ENCODE results near the gene WDR86.
A peak's percentile ranks its signal among the peaks of the same experiment; 100 is the strongest.

The WDR86 gene

DNA sequence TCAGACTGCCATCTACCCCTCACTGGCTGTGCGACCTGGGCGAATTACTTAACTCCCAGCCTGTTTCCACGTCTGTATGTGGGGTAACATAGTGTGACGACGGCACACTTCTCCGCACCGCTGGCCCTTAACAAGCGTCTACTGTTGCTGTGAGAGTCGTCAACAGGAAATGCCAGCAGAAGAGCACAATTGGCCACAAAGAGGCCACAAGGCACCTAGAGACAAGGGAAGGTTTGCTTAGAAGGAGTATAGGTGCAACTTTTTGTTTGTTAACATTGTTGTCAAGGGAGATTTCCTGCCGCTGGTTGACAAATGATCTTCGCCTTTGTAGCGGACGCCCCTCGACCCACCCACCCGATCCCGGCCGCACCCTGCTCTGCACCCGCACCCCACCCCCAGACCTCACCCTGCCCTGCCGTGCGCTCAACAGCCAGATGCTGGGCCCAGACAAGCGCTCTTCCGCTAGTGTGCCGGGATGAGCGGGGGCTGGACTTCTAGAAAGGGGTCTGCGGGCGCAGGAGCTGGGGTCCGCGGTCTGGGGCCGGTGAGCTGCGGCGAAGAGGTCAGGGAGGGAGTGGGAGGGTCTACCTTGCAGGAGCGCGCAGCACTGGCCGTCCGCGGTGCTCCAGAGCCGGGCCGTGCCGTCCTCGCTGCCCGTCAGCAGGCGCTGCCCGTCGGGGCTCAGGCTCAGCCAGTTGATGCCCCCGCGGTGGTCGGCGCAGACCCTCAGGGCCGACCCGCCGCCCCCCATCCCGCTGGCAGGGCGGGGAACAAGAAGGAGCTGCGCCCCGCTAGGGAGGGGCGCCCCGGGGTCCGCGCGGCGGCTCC is 785 bp downstream of the WDR86 start:
- Mint-ChIP-seq H3K9me3 (ENCODE audit: low read depth) (no peaks in the 10 kb centered on the region), H3K4me3 (peak overlapping the region; percentile 90), H3K4me1 (ENCODE audit: low read depth) (peaks cover 28% of the 10 kb centered on the region), H3K27me3 (peaks cover 11% of the 10 kb centered on the region), H3K36me3 (no peaks in the 10 kb centered on the region), H3K27ac (no peak overlapping the region)

- no peak overlapping the region for H3K27ac Mint-ChIP-seq
- peaks cover 11% of the 10 kb centered on the region for H3K27me3 Mint-ChIP-seq
- no peaks in the 10 kb centered on the region for H3K9me3 Mint-ChIP-seq (ENCODE audit: low read depth)
- peaks cover 23% of the 10 kb centered on the region for H3K4me1 Mint-ChIP-seq (ENCODE audit: low read depth)
- no peaks in the 10 kb centered on the region for H3K36me3 Mint-ChIP-seq
- H3K4me3 Mint-ChIP-seq = peak overlapping the region; percentile 90
Observed at GRCh38 chr7:151408498-151408838, 1.4 kb downstream of the WDR86 start.

- no peaks in the 10 kb centered on the region for H3K36me3 Mint-ChIP-seq
- no peaks in the 10 kb centered on the region for H3K9me3 Mint-ChIP-seq (ENCODE audit: low read depth)
- peaks cover 15% of the 10 kb centered on the region for H3K4me1 Mint-ChIP-seq (ENCODE audit: low read depth)
- H3K27ac Mint-ChIP-seq = no peak overlapping the region
- H3K4me3 Mint-ChIP-seq = no peak overlapping the region
- H3K27me3 Mint-ChIP-seq = peaks cover 11% of the 10 kb centered on the region
Observed at GRCh38 chr7:151406886-151407583, 2.8 kb downstream of the WDR86 start.

DNA sequence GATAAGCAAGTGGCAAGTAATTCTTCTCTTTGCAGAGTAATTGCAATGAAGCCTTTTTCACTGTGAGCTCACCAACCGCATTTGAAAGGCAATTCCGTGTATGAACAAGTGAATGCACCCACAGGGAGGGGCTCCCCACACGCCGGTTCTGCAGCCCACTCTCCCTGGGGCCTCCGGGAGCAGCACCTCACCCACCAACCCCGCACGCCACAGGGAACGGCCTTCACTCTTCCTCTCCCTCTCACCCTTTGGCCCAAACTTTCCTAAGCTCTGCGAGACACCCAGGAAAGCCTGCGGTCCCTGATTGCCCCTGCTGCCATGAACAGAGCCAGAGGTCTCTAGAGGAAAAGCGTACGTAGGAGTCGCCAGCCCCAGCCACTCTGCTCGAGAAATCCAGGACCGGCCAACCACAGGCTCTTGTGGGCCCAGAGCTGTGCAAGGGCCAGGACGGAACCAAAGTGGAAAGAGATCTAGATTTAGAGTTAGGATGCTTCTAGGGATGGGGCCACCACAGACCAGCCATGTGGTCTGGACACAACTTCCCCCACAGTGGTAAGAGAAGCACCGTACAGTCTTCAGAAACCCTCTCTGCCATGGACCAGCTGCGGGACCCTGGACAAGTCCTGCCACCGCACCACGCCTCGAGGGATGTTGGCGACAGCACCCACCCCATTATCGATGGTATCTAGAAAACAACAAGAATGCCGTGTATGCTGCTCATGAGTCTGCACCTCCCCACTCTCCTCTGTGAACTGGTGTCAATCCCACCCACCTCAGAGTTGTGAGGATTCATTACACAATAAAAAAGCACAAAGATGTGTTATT is 3.6 kb downstream of the WDR86 start:
- H3K4me1 Mint-ChIP-seq (ENCODE audit: low read depth) = peaks cover 13% of the 10 kb centered on the region

DNA sequence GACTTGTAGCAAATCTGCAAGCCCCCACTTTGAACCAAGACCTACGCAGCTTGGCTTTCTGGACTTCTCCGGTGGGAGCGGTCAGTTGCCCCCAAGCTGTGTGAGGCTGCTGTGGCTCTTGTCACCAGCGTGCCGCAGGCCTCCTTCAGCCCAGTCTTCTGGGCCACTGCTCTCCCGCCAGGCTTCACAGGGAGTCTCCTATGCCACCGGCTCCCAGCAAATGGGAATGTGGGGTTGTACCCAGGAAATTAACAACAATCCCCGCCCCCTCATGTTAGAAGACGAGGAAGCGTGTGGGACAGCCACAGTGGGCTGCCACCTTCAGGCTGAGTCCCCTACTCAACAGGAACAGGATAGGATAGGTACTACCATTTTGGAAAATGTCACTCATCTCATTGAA is 4.2 kb downstream of the WDR86 start:
- Mint-ChIP-seq H3K4me3 (no peak overlapping the region), H3K4me1 (ENCODE audit: low read depth) (peaks cover 6% of the 10 kb centered on the region), H3K36me3 (no peaks in the 10 kb centered on the region), H3K27me3 (peaks cover 5% of the 10 kb centered on the region), H3K27ac (no peak overlapping the region), H3K9me3 (ENCODE audit: low read depth) (no peaks in the 10 kb centered on the region)

More for the DNA sequence above, 3.6 kb downstream of the WDR86 start:
- H3K27me3 Mint-ChIP-seq = peaks cover 10% of the 10 kb centered on the region
- no peak overlapping the region for H3K27ac Mint-ChIP-seq
- H3K36me3 Mint-ChIP-seq = no peaks in the 10 kb centered on the region
- no peaks in the 10 kb centered on the region for H3K9me3 Mint-ChIP-seq (ENCODE audit: low read depth)
- H3K4me3 Mint-ChIP-seq = no peak overlapping the region

GRCh38 chr7:151405056-151405455 is 4.8 kb downstream of the WDR86 start:
- peaks cover 5% of the 10 kb centered on the region for H3K27me3 Mint-ChIP-seq
- H3K27ac Mint-ChIP-seq = no peak overlapping the region
- H3K4me3 Mint-ChIP-seq = no peak overlapping the region
- peaks cover 6% of the 10 kb centered on the region for H3K4me1 Mint-ChIP-seq (ENCODE audit: low read depth)
- no peaks in the 10 kb centered on the region for H3K9me3 Mint-ChIP-seq (ENCODE audit: low read depth)
- no peaks in the 10 kb centered on the region for H3K36me3 Mint-ChIP-seq

DNA sequence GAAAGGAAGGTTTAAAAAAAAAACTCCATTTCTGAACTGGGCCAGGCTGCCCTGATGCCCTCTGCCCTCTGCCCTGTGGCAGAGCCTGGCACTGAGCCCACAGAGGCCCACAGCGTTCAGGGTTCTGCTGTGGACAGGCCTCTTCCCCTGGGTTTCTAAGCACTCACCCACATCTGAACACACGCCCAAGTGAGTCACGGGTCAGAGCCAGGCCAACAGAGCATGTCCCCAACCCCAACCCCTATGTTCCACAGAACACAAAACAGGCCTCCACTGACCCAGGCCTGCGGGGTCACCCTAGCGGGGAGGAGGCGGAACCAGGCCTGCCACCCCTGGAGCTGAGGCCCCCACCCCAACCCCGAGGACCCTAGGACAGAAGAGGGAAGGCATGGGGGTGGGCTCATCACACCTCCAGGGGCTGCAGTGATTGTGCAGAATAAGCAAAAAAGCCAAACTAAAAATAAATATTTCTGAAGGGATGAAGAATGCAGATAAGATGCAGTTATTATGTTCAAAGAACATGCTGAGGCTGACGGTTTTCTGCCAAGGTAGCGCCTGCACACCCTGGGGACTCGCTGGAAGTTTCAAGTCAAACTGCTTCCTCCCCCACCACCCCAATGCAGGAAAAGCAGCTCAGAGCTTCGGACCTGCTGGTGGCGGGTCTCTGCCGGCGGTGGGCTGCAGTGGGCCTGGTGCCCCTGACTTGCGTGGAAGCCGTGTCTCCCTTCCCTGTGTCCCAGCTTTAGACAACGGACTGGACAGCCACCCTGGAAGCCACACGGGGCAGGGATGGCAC is 5.4 kb downstream of the WDR86 start:
- H3K36me3 Mint-ChIP-seq = no peaks in the 10 kb centered on the region
- no peak overlapping the region for H3K27ac Mint-ChIP-seq
- H3K9me3 Mint-ChIP-seq (ENCODE audit: low read depth) = no peaks in the 10 kb centered on the region
- H3K4me3 Mint-ChIP-seq = no peak overlapping the region
- peaks cover 6% of the 10 kb centered on the region for H3K4me1 Mint-ChIP-seq (ENCODE audit: low read depth)
- peaks cover 5% of the 10 kb centered on the region for H3K27me3 Mint-ChIP-seq

GRCh38 chr7:151403764-151404163 is 6.1 kb downstream of the WDR86 start:
- no peaks in the 10 kb centered on the region for H3K36me3 Mint-ChIP-seq
- H3K27ac Mint-ChIP-seq = no peak overlapping the region
- no peaks in the 10 kb centered on the region for H3K9me3 Mint-ChIP-seq (ENCODE audit: low read depth)
- H3K4me3 Mint-ChIP-seq = no peak overlapping the region
- peaks cover 4% of the 10 kb centered on the region for H3K4me1 Mint-ChIP-seq (ENCODE audit: low read depth)
- H3K27me3 Mint-ChIP-seq = peaks cover 3% of the 10 kb centered on the region

DNA sequence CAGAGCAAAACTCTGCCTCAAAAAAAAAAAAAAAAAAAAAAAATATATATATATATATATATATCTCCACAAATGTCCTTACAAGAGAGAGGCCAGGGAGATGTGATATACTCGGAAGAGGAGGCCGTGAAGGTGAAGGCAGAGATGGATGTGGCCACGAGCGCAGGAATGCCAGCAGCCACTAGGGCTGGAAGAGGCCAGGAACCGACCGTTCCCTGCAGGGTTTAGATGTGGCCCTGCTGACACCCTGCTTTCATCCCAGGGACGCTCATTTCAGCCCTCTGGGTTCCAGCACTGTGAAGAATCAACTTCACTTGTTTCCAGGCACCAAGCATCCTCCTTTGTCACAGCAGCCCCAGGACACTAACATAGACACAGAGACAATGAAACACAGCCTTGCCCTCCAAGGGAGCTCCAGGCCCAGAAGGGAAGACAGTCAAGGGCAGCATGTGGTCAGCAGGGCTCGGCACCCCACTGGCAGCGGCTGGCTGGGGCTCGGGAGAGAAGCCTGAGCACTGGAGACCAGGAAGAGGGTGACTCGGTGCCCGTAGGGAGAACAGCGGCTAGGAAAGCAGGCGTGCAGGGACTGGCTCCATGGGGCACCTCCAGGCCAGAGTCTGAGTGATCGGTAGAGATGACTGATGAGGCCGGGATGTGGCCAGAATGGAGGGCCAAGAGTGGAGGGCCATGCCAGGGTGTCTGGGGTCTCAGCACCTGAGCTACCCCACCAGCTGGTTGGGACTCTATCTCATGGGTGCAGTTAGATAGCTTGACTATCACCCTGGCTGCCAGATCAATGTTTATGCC is 7.6 kb downstream of the WDR86 start:
- Mint-ChIP-seq H3K4me1 (ENCODE audit: low read depth) (no peaks in the 10 kb centered on the region), H3K36me3 (no peaks in the 10 kb centered on the region), H3K27ac (no peak overlapping the region), H3K27me3 (no peaks in the 10 kb centered on the region), H3K9me3 (ENCODE audit: low read depth) (no peaks in the 10 kb centered on the region), H3K4me3 (no peak overlapping the region)

GRCh38 chr7:151400626-151401315 is 9.1 kb downstream of the WDR86 start:
- Mint-ChIP-seq H3K4me3 (no peak overlapping the region), H3K36me3 (no peaks in the 10 kb centered on the region), H3K27ac (no peak overlapping the region)

DNA sequence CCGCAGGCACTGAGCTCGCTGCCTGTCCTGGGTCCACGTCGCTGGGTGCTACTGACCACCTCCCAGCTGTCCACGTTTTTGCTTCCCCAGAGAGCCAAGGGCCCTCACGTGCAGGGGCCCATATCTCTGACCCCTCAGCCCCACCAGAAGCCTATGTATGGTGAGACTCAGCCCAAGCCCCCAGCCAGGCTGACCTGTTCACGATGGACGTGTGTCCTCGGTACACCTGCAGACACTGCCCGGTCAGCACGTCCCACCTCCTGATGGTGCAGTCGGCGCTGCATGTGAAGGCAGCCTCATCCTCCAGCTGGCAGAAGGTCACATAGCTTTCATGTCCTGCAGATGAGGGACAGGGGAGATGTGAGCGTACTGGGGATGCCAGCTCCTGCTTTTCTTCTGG is 9.9 kb downstream of the WDR86 start:
- Mint-ChIP-seq H3K36me3 (no peaks in the 10 kb centered on the region), H3K27me3 (no peaks in the 10 kb centered on the region), H3K4me3 (no peak overlapping the region), H3K4me1 (ENCODE audit: low read depth) (no peaks in the 10 kb centered on the region), H3K27ac (no peak overlapping the region), H3K9me3 (ENCODE audit: low read depth) (no peaks in the 10 kb centered on the region)

More at GRCh38 chr7:151400626-151401315, 9.1 kb downstream of the WDR86 start:
- H3K27me3 Mint-ChIP-seq = no peaks in the 10 kb centered on the region
- H3K4me1 Mint-ChIP-seq (ENCODE audit: low read depth) = no peaks in the 10 kb centered on the region
- H3K9me3 Mint-ChIP-seq (ENCODE audit: low read depth) = no peaks in the 10 kb centered on the region

DNA sequence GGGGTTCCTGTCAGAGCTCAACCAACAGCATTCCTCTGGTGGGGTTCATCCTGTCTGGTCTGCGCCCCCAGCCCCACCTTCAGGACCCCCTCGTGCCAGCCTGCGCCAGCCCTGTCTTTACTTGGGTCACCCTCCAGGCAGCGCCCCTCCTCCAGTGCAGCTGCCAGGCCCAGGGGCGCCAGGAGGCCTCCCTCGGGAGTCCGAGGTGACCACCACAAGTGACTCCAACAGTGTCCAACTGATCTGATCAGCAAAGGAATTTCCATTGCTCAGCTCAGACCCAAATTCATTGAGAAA is 10.6 kb downstream of the WDR86 start:
- Mint-ChIP-seq H3K36me3 (no peaks in the 10 kb centered on the region), H3K9me3 (ENCODE audit: low read depth) (no peaks in the 10 kb centered on the region), H3K4me1 (ENCODE audit: low read depth) (no peaks in the 10 kb centered on the region), H3K27me3 (no peaks in the 10 kb centered on the region), H3K27ac (no peak overlapping the region), H3K4me3 (no peak overlapping the region)

DNA sequence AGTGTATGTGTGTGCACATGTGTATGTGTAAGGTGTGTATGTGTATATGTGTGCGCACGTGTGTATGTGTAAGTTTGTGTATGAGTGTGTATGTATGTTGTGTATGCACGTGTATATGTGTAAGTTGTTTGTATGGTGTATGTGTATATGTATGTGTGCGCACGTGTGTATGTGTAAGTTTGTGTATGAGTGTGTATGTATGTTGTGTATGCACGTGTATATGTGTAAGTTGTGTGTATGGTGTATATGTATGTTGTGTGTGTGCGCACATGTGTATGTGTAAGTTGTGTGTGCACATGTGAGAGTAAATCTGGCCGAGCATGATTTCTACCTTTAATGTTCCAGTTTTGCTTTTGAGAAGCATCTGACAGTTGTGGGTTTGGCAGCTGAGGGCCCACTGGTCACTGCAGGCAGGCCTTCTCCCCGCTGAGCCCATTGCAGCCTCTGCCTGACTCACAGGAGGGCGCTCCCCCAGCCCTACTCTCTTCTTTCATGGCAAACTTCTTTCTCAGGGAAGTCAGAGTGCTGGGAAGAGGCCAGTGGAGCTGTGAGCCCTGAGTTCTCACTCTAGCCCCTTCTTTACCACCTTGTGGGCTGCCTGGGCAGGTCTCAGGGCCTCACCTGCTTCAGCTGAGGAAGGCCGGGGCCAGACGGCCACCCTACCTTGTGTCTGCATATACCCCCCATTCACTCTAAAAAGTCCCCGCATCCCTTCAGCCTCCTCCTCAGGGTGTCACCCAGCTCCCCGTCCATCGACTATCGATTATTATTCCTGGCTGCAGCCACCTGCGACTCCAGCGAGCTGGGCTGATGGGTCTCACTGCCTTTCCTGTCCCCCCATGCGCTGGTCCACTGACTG is 11.2 kb downstream of the WDR86 start:
- H3K36me3 Mint-ChIP-seq = no peaks in the 10 kb centered on the region
- H3K9me3 Mint-ChIP-seq (ENCODE audit: low read depth) = no peaks in the 10 kb centered on the region
- no peaks in the 10 kb centered on the region for H3K4me1 Mint-ChIP-seq (ENCODE audit: low read depth)
- H3K27me3 Mint-ChIP-seq = no peaks in the 10 kb centered on the region
- no peak overlapping the region for H3K4me3 Mint-ChIP-seq
- H3K27ac Mint-ChIP-seq = no peak overlapping the region

All from activated naive CD8-positive, alpha-beta T cell (primary cell).